GM18873 (cell line): ENCODE measurements around the gene DOHH.
"Not testable (repeated sequence)": the region's sequence is repeated elsewhere in the genome, so short reads cannot be mapped to it uniquely, and the experiment has no call there.

ENCODE experiments used
- ATAC-seq: cut with Tn5 transposase; IDR thresholded peaks from one replicate; pipeline ENCODE4 v1.9.1; 2021; ENCODE audit warnings: mild to moderate bottlenecking, moderate library complexity, moderate number of reproducible peaks; ENCODE audit not compliant: unreplicated experiment, low FRiP score

The DOHH gene

DNA sequence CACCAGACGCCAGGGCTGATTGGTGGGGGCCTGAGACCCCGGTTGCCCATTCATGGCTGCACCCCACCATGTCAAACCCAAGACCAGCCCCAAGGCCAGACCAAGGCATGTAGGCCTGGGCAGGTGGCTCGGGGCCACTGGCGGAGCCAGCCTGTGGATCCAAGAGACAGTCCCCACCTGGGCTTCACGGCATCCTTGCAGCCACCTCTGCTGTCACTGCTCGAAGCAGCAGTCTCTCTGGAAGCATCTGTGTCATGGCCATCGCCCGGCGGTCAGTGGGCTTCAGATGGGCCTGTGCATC, 34.7 kb upstream of the DOHH start:
- no peak for ATAC-seq

DNA sequence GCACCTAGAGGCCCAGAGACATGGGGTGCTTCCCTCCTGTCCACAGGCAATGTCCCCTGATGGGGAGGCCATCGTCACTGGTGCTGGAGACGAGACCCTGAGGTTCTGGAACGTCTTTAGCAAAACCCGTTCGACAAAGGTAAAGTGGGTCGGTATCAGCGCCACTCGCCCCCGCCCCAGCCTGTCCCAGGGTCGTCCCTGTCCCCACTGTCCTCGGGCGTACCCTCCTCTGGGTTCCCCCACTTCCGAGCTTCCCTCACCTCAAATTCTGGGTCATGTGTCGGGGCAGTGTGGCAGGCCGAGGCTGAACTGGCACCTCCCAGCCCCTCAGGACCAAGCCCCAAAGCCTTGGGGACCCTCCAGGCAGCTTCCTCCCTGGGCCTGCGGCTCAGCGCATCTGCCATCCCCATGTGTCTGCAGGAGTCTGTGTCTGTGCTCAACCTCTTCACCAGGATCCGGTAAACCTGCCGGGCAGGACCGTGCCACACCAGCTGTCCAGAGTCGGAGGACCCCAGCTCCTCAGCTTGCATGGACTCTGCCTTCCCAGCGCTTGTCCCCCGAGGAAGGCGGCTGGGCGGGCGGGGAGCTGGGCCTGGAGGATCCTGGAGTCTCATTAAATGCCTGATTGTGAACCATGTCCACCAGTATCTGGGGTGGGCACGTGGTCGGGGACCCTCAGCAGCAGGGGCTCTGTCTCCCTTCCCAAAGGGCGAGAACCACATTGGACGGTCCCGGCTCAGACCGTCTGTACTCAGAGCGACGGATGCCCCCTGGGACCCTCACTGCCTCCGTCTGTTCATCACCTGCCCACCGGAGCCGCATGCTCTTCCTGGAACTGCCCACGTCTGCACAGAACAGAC, 34.1 kb upstream of the DOHH start:
- ATAC-seq, result no peak

- no peak for ATAC-seq
These were observed 33.2 kb upstream of the DOHH start for GRCh38 chr19:3533563-3534216.

GRCh38 chr19:3533033-3533432, 32.6 kb upstream of the DOHH start:
- ATAC-seq, result no peak

- ATAC-seq, result no peak
These were observed 31.8 kb upstream of the DOHH start for GRCh38 chr19:3532154-3532786.

DNA sequence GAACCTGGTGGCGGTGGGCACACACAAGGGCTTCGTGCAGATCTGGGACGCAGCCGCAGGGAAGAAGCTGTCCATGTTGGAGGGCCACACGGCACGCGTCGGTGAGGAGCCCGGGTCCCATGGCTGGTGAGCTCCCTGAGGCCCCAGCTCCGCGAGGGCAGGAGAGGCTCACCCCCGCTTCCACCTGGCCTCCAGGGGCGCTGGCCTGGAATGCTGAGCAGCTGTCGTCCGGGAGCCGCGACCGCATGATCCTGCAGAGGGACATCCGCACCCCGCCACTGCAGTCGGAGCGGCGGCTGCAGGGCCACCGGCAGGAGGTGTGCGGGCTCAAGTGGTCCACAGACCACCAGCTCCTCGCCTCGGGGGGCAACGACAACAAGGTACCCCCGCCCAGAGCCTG, 31.2 kb upstream of the DOHH start:
- no peak for ATAC-seq

DNA sequence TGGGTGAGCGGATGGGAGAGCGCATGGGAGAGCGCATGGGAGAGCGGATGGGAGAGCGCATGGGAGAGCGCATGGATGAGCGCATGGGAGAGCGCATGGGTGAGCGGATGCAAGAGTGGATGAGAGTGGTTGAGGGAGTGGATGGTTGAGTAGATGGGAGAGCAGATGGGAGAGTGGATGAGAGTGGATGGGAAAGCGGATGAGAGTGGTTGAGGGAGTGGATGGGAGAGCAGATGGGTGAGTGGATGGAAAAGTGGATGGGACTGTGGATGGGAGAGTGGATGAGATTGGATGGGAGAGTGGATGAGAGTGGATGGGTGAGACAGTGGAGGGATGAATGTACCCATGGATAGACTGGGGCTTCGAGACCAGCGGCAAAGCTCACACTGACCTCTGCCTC, 29.9 kb upstream of the DOHH start:
- no peak for ATAC-seq

DNA sequence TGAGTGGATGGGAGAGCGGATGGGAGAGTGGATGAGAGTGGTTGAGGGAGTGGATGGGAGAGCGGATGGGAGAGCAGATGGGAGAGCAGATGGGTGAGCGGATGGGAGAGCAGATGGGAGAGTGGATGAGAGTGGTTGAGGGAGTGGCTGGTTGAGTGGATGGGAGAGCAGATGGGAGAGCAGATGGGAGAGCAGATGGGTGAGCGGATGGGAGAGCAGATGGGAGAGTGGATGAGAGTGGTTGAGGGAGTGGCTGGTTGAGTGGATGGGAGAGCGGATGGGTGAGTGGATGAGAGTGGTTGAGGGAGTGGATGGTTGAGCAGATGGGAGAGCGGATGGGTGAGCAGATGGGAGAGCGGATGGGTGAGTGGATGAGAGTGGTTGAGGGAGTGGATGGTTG, 28.8 kb upstream of the DOHH start:
- not testable (repeated sequence) for ATAC-seq

DNA sequence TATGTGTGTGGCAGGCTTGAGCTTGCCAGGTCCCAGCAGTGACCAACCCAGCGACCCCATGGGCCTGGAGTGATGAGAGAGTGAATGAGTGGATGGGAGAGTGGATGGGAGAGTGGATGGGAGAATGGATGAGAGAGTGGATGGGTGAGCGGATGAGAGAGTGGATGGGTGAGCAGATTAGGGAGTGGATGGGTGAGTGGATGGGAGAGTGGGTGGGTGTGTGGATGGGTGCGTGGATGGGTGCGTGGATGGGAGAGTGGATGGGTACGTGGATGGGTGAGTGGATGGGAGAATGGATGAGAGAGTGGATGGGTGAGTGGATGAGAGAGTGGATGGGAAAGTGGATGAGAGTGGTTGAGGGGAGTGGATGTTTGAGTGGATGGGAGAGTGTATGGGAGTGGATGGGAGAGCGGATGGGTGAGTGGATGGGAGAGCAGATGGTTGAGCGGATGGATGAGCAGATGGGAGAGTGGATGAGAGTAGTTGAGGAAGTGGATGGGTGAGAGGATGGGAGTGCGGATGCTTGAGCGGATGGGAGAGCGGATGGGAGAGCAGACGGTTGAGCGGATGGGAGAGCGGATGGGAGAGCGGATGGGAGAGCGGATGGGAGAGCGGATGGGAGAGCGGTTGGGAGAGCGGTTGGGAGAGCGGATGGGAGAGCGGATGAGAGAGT, 28.2 kb upstream of the DOHH start:
- ATAC-seq, result no peak

DNA sequence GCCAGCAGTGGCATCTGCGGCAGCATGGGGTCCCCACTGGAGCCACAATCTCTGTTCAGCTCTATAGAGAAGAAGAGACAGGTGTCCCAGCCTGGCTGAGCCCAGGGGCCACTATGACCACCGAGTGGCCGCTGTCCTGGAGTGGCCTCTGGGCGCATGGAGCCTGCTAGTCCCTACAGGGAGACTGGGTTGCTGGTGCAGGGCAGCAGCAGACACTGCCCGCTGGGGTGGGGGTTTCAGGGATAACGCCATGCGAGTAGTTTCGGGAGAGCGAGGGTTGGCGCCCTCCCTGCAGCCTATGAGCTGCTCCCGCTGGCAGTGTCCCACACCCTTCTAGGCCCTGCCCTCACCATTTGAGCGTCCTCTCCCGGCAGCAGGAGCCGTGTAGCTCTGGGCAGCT, 27.6 kb upstream of the DOHH start:
- no peak for ATAC-seq

DNA sequence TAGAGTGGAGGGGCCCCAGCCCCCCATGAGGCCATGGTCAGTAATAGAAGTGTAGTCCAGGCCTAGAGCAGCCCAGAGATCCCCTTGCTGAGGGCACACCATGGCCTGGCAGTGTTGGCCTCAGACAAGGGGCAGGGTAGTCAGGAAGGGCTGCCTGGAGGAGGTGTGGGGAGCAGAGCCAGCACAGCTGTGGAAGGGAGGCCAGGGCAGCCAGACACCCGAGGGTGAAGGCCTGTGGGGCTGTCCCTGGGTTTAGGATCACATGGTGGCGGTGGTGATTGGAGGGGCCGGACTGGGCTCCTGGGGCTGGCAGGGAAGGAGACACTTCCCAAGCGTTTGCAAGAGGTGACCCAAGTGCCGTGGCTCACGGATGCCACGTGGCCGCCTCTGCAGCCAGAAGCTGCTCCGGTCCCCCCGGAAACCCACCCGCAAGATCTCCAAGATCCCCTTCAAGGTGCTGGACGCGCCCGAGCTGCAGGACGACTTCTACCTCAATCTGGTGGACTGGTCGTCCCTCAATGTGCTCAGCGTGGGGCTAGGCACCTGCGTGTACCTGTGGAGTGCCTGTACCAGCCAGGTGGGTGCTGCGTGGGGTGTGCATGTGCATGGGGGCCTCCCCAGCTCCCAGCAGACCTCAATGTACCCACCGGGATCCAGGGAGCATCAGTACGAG, 26.9 kb upstream of the DOHH start:
- no peak for ATAC-seq

- ATAC-seq, result no peak
These were observed 26.2 kb upstream of the DOHH start for GRCh38 chr19:3526507-3527237.

GRCh38 chr19:3524904-3525451, 24.5 kb upstream of the DOHH start:
- ATAC-seq, result no peak

DNA sequence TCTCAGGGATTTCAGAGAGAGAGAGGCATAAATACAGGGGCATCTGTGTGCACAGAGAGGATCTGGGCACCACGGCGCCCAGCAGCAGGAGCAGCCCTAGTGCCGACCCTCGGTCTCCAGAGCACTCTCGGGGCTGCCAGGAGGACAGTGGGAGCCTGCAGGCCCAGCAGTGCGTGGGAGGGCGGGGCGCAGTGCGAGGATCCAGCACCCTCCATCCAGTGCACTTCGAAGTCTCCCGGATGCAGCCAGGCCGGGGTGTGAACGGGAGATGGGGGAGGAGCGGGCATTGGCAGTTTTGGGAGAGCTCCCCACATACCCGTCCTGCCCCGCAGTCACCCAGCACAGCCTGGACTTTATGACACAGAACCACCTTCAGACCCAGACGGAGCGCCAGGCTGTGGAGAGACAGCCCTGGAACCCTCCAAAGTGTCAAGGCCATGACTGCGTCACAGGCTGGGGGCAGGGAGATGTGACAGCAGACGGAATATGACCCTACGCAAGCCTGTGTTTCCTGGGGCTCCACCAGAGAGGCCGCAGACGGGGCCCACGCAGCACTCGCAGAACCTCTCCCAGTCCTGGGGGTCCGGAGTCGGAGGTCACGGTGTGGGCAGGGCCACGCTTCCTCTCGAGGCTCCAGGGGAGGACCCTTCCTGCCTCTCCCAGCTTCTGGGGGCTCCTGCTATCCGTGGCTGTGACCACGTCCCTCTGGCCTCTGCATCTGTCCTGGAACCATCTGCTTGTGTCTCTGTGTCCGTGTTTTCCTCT, 23.8 kb upstream of the DOHH start:
- no peak for ATAC-seq

DNA sequence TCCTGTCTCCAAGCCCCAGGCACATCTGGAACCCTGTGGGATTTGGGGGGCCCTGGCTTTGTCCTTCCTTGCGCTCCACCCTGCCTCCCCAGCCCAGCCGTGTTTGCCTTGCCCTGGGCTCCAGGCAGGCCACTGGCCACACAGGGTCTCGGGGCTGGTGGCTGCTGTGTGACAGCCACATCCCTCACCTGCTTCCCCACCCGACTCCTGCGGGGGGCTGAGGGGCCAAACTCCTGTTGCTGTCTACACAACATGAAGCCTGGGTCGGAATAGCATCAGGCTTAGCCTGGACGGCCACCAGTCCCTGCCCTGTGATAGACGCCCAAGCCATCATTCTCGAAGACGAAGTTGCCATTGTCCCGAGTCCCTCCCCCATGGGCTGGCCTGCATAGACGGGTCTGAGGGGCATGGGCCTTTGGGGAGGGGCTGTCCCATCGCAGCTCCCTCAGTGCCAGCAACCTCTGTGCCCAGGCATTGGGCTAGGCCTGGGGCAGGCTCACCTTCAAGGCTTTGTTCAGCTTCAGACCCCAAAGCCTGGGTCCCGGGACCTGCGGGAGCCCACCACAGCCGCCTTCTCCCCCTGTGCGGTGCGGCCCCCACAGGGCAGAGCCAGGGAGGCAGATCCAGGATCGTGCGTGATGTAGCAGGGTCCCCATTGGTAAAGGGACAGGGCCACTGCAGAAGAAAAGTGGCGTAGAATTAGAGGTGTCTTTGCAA, 23.0 kb upstream of the DOHH start:
- ATAC-seq, result no peak

GRCh38 chr19:3522421-3523360, 22.2 kb upstream of the DOHH start:
- ATAC-seq, result no peak

DNA sequence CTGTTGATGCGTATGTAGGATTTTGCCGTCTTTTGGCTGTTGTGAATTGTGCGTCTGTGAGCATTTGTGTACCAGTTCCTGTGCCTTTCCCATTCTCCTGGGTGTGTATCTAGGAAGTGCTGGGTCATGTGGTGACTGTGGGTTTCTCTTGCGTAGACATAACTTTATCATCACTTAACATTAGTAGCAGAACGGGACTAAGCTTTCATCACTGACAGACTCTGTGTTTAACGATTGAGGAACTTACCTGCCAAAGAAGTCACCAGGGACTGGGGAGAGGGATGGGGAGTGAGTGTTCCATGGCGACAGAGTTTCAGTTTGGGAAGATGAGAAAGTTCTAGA, 20.6 kb upstream of the DOHH start:
- ATAC-seq, result no peak
